HTR-8/SVneo (cell line): ENCODE results near the gene CLDN19.
"Not testable (repeated sequence)": the region's sequence is repeated elsewhere in the genome, so short reads cannot be mapped to it uniquely, and the experiment has no call there.

ENCODE experiments used
- DNase-seq: peaks from one replicate; pipeline ENCODE4 v3.0.0; 2011; ENCODE audit warnings: low spot score, mixed read lengths; ENCODE audit not compliant: insufficient read length
- FAIRE-seq: peaks from 2 replicates; lab custom pipeline; 2011; peaks lifted over from hg19 to GRCh38; lab: Jason Lieb, UNC

The CLDN19 gene

GRCh38 chr1:42741706-42742105 is 1.7 kb upstream of the CLDN19 start:
- no peak for DNase-seq
- no peak for FAIRE-seq

GRCh38 chr1:42740851-42741580 is 980 bp upstream of the CLDN19 start:
- no peak for DNase-seq
- no peak for FAIRE-seq

- DNase-seq: no peak
- FAIRE-seq: no peak
Observed at GRCh38 chr1:42738678-42739226, 1.3 kb downstream of the CLDN19 start.

- DNase-seq: no peak
- no peak for FAIRE-seq
Observed at GRCh38 chr1:42737986-42738677, 1.9 kb downstream of the CLDN19 start.

- DNase-seq: no peak
- no peak for FAIRE-seq
Observed at GRCh38 chr1:42737257-42737656, 2.8 kb downstream of the CLDN19 start.

GRCh38 chr1:42736571-42737200 is 3.4 kb downstream of the CLDN19 start:
- DNase-seq (no peak), FAIRE-seq (no peak)

- no peak for DNase-seq
Observed at GRCh38 chr1:42736152-42736551, 3.9 kb downstream of the CLDN19 start.

GRCh38 chr1:42735477-42736105 is 4.4 kb downstream of the CLDN19 start:
- FAIRE-seq: no peak
- no peak for DNase-seq

More at GRCh38 chr1:42736152-42736551, 3.9 kb downstream of the CLDN19 start:
- FAIRE-seq: no peak

GRCh38 chr1:42735056-42735455 is 5.0 kb downstream of the CLDN19 start:
- no peak for DNase-seq
- FAIRE-seq: no peak

GRCh38 chr1:42734201-42735035 is 5.6 kb downstream of the CLDN19 start:
- DNase-seq (no peak), FAIRE-seq (no peak)

- no peak for DNase-seq
- no peak for FAIRE-seq
Observed at GRCh38 chr1:42733415-42734200, 6.4 kb downstream of the CLDN19 start.

GRCh38 chr1:42732126-42732680 is 7.8 kb downstream of the CLDN19 start:
- no peak for DNase-seq
- FAIRE-seq: no peak

- no peak for DNase-seq
- FAIRE-seq: no peak
Observed at GRCh38 chr1:42731585-42731984, 8.5 kb downstream of the CLDN19 start.

- DNase-seq (no peak), FAIRE-seq (no peak)
Observed at GRCh38 chr1:42730988-42731387, 9.0 kb downstream of the CLDN19 start.

- DNase-seq (no peak), FAIRE-seq (no peak)
Observed at GRCh38 chr1:42730002-42730401, 10.0 kb downstream of the CLDN19 start.

GRCh38 chr1:42725820-42726219 is 14.2 kb downstream of the CLDN19 start:
- not testable (repeated sequence) for FAIRE-seq, DNase-seq

- FAIRE-seq: no peak
Observed at GRCh38 chr1:42723511-42723910, 16.5 kb downstream of the CLDN19 start.

GRCh38 chr1:42722403-42722802 is 17.6 kb downstream of the CLDN19 start:
- DNase-seq, FAIRE-seq: not testable (repeated sequence)

More at GRCh38 chr1:42723511-42723910, 16.5 kb downstream of the CLDN19 start:
- no peak for DNase-seq
